Ovary (tissue), 9 donors: ENCODE results near the gene ASB6. TPM values are rescaled to one million over a fixed set of nuclear protein-coding genes. Genes with fewer than 3 reads are reported as not detected.
A peak's percentile ranks its signal among the peaks of the same experiment; 100 is the strongest.

Source experiments
- DNase-seq, 5 donors: peaks; one replicate each; pipeline ENCODE4 v3.0.0-alpha.2; 2019 to 2020
- H3K27ac ChIP-seq, 2 donors: fragments of 200-600 bp; one replicate each; pipeline versions ENCODE4 v1.5.1 to v1.8.0; 2019 to 2022
- H3K27me3 ChIP-seq: fragments of 200-600 bp; one replicate; pipeline ENCODE4 v1.8.0; 2022
- H3K36me3 ChIP-seq: fragments of 200-600 bp; sonication (generic); one replicate; pipeline ENCODE4 v1.5.1; 2019
- H3K4me1 ChIP-seq: one replicate; pipeline ENCODE4 v1.8.1; 2013; ENCODE audit warnings: mild to moderate bottlenecking, moderate library complexity; ENCODE audit not compliant: insufficient read depth
- H3K4me3 ChIP-seq: fragments of 200-600 bp; sonication (generic); one replicate; pipeline ENCODE4 v1.5.1; 2017
- H3K9me3 ChIP-seq, 2 donors: fragments of 200-600 bp in 1 of 2; sonication (generic) in 1 of 2; one replicate each; pipeline versions ENCODE4 v1.5.1 to v1.8.1; 2013 to 2019; ENCODE audit warnings: mild to moderate bottlenecking in 1 of 2, moderate library complexity in 1 of 2
- CTCF ChIP-seq, 3 donors: fragments of 450-650 bp in 2 of 3; fragments of 200-600 bp in 1 of 3; IDR thresholded peaks; one replicate each; pipeline versions ENCODE4 v1.5.1 to v1.8.0; 2016 to 2022; ENCODE audit warnings: antibody characterized with exemption in 3 of 3, mild to moderate bottlenecking in 1 of 3
- EP300 ChIP-seq: sonication (generic); formaldehyde crosslinking; IDR thresholded peaks from one replicate; pipeline ENCODE4 v1.6.1; 2017; ENCODE audit warnings: antibody characterized with exemption
- POLR2A ChIP-seq: fragments of 450-650 bp; IDR thresholded peaks from one replicate; pipeline ENCODE4 v1.6.1; 2017; ENCODE audit warnings: antibody characterized with exemption, mild to moderate bottlenecking, moderate library complexity
- WGBS, 3 donors: extraction: QIAGEN DNeasy Blood & Tissue Kit in 1 of 3; methylation state at CpG; one replicate each; pipeline versions ENCODE4 v1.1.5 to v1.1.7; 2013 to 2017; 5-methylcytosine and 5-hydroxymethylcytosine counted together
- intact Hi-C, 4 donors: fragments of 100-400 bp; cut with DNase I; formaldehyde crosslinking; loops; one replicate each; pipeline versions ENCODE4 v1.11.0 to v1.15.1; 2022 to 2023
- polyA plus RNA-seq, 2 donors: library from polyadenylated mRNA; stranded (reverse); fragments of 200-250 nt in 1 of 2; fragments of 350-450 nt in 1 of 2; fragmentation: Illumina TruSeq in 1 of 2; extraction: RNeasy Lipid Tissue Mini Kit (QIAGEN cat#74804) in 1 of 2; gene quantifications; one replicate each; pipeline ENCODE4 v1.2.3, GENCODE V29; 2013 to 2014
- total RNA-seq, 7 donors: library from RNA; depleted of rRNA in 2 of 7; stranded (reverse); fragments of >200 nt in 2 of 7; fragmentation: NEBNext Ultra II Directional in 3 of 7; extraction: Animal tissue kit (Norgen Biotek cat#: 25700) in 3 of 7; gene quantifications; one replicate each; pipeline versions ENCODE4 v1.1.0 to v1.2.4, GENCODE V29; 2016 to 2023
- donor health status: DM: no; HTN: no; CAD: no; lungs with moderate emphysema.
- donor health status: DM: no; HTN: no; CAD: no.
- donor health status: Bipolar disorder and iron deficiency.
- donor health status: DM: yes; HTN: yes; CAD: no.
- donor health status: DM: no; HTN: no; CAD: no.
- donor health status: DM: yes; HTN: yes; CAD: no.

The ASB6 gene
- total and polyA plus RNA-seq, 9 donors: 6.3 to 20.1 (median 16.6) TPM

- Histone ChIP-seq H3K9me3 (no peaks in the 10 kb centered on the region), H3K4me1 (peaks cover 9% of the 10 kb centered on the region), H3K27me3 (no peaks in the 10 kb centered on the region), H3K27ac (no peak overlapping the region), H3K36me3 (no peaks in the 10 kb centered on the region), H3K4me3 (no peak overlapping the region)
- intact Hi-C loops: loop anchor here in 3 of 4 donors (5.0 kb wide), 2 partner anchors 139 to 144 kb away; no protein-coding TSS in a partner anchor
- WGBS, 3 donors: 73 to 83% (median 83%) methylated on average over 10 of the region's 10 CpGs
- DNase-seq: peak in 1 of 5 donors; percentile 32
- no peak for TF ChIP-seq CTCF (IDR thresholded peaks at IDR 0.05)
- TF ChIP-seq EP300: no peak
- TF ChIP-seq POLR2A: no peak
Observed at GRCh38 chr9:129643706-129644105, 1.8 kb upstream of the ASB6 start.

DNA sequence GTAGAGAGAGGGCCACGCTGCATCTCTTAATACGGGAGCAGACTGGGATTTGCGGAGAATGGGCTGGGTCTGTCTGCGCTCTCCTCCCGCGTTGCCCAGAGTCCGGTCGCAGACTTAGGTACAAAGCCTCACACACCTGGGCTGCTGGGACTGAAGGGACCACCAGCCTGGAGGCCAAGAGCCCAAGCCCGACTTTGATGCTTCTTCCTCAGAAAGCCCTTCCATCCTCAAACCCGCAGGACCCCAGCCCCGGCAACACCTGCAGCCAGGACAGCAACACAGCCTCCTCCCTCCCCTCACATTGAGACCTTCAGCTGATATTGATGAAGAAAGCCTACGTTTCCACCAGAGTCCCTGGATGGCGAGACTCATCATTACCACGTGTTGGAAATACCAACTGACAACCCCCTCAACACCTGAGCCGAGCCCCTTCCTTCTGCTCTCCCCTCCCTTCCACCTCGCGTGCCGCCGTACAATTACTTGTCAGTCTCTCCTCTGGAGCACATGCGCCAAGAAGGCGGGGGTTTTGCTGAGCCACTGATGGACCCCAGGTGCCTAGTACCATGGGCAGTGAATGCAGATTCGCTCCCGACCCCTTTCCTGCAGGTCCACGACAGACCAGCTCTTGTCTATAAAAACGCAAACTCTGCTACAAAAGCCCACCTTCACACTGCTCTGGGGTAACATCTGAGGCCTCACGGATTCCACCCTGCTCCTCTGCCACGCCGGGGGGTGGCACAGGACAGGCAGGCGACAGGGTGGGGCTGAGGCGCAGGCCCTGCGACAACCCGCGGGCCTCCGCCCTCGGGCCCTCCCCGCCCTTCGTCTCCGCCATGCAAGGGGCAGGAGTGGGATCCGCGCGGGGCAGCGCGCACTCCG, 841 bp downstream of the ASB6 start:
- 12 to 17% (median 15%) methylated on average over 34 to 44 of the region's 44 CpGs for WGBS, 3 donors
- Histone ChIP-seq H3K9me3 (no peaks in the 10 kb centered on the region), H3K27ac (peak overlapping the region; percentile 55 to 89), H3K4me1 (peaks cover 9% of the 10 kb centered on the region), H3K27me3 (no peaks in the 10 kb centered on the region), H3K4me3 (peak overlapping the region; percentile 89), H3K36me3 (no peaks in the 10 kb centered on the region)
- peak in 3 of 5 donors; percentile 40 to 51 (median 49) for DNase-seq
- TF ChIP-seq CTCF (IDR thresholded peaks at IDR 0.05) (no peak), POLR2A (no peak), EP300 (no peak)
- intact Hi-C loops: loop anchor here in 3 of 4 donors (5.0 kb wide), 2 partner anchors 141 to 146 kb away; no protein-coding TSS in a partner anchor

- peak in 3 of 5 donors; percentile 43 to 60 (median 50) for DNase-seq
- Histone ChIP-seq H3K27me3 (no peaks in the 10 kb centered on the region), H3K27ac (no peak overlapping the region), H3K4me1 (peaks cover 9% of the 10 kb centered on the region), H3K9me3 (no peaks in the 10 kb centered on the region), H3K4me3 (peak overlapping the region; percentile 89), H3K36me3 (no peaks in the 10 kb centered on the region)
- intact Hi-C loops: loop anchor here in 3 of 4 donors (5.0 kb wide), 2 partner anchors 142 to 147 kb away; no protein-coding TSS in a partner anchor
- WGBS, 3 donors: 27 to 51% (median 29%) methylated on average over 23 to 25 of the region's 25 CpGs
- TF ChIP-seq POLR2A: no peak
- no peak for TF ChIP-seq CTCF (IDR thresholded peaks at IDR 0.05)
- TF ChIP-seq EP300: no peak
Observed at GRCh38 chr9:129640086-129640870, 1.7 kb downstream of the ASB6 start.

GRCh38 chr9:129639756-129640085, 2.2 kb downstream of the ASB6 start:
- 51 to 54% (median 51%) methylated on average over 12 of the region's 12 CpGs for WGBS, 3 donors
- Histone ChIP-seq H3K27me3 (no peaks in the 10 kb centered on the region), H3K27ac (no peak overlapping the region), H3K4me3 (no peak overlapping the region), H3K9me3 (no peaks in the 10 kb centered on the region), H3K36me3 (no peaks in the 10 kb centered on the region), H3K4me1 (peaks cover 9% of the 10 kb centered on the region)
- intact Hi-C loops: loop anchor here in 3 of 4 donors (5.0 kb wide), 2 partner anchors 143 to 148 kb away; no protein-coding TSS in a partner anchor
- DNase-seq: peak in 2 of 5 donors; percentile 25 to 26
- no peak for TF ChIP-seq EP300
